B cell (primary cell): Measurements from ENCODE around the gene SLC25A48. TPM values are rescaled to one million over a fixed set of nuclear protein-coding genes. Genes with fewer than 3 reads are reported as not detected.

Experiments
- ATAC-seq: fragments of 200-7000 bp; cut with Tn5 transposase; one replicate; pipeline ENCODE4 v1.10.0; 2021; ENCODE audit warnings: low read depth, mild to moderate bottlenecking, moderate number of reproducible peaks, moderate library complexity
- CTCF ChIA-PET: fragments of 350-600 bp; sonication (Branson Sonifier 250); formaldehyde crosslinking; loops from one replicate; lab custom pipeline; 2021; ENCODE audit warnings: antibody characterized with exemption, inconsistent platforms; lab: Charles Lee
- POLR2A ChIA-PET: fragments of 350-600 bp; sonication (Branson Sonifier 250); formaldehyde crosslinking; loops from one replicate; lab custom pipeline; 2021; ENCODE audit warnings: antibody characterized with exemption; lab: Charles Lee
- DNase-seq: peaks from one replicate; pipeline ENCODE4 v3.0.0; 2013
- H2AFZ ChIP-seq: 2 replicates; pipeline ENCODE4 v1.6.1; 2012; ENCODE audit warnings: mild to moderate bottlenecking, low read depth, low read length; ENCODE audit not compliant: insufficient read depth, poor library complexity, severe bottlenecking
- H3K27ac ChIP-seq, 2 donors: 1 replicate in 1 of 2; 2 replicates in 1 of 2; pipeline ENCODE4 v1.5.1; 2012 to 2013; ENCODE audit warnings: low read length in 2 of 2, mild to moderate bottlenecking in 2 of 2, moderate library complexity in 1 of 2
- H3K27me3 ChIP-seq, 4 experiments: fragments of 200-600 bp in 1 of 4; sonication (generic) in 1 of 4; replicated peaks in 1 of 4; 1 replicate in 2 of 4; 2 replicates in 2 of 4; pipeline versions ENCODE4 v1.6.1 to v1.7.0; 2013 to 2016; ENCODE audit warnings: low read length in 3 of 4, mild to moderate bottlenecking in 2 of 4, mixed read lengths in 1 of 4, moderate library complexity in 1 of 4; ENCODE audit not compliant: insufficient read depth in 4 of 4, control insufficient read depth in 3 of 4; ENCODE audit errors: control extremely low read depth in 1 of 4
- H3K36me3 ChIP-seq, 2 experiments: replicated peaks in 1 of 2; 1 replicate in 1 of 2; 2 replicates in 1 of 2; pipeline versions ENCODE4 v1.6.1 to v1.7.1; 2013; ENCODE audit warnings: low read length in 1 of 2; ENCODE audit not compliant: insufficient read depth in 2 of 2, control insufficient read depth in 1 of 2; ENCODE audit errors: control extremely low read depth in 1 of 2, extremely low read depth in 1 of 2
- H3K4me1 ChIP-seq, 2 donors: fragments of 200-600 bp in 1 of 2; sonication (generic) in 1 of 2; 1 replicate in 1 of 2; 2 replicates in 1 of 2; pipeline versions ENCODE4 v1.5.1 to v1.6.1; 2013 to 2017; ENCODE audit warnings: low read length in 2 of 2; ENCODE audit not compliant: control insufficient read depth in 2 of 2, insufficient read depth in 2 of 2
- H3K4me2 ChIP-seq: replicated peaks from 2 replicates; pipeline ENCODE3; 2012; ENCODE audit warnings: mild to moderate bottlenecking, low read depth, low read length; ENCODE audit not compliant: poor library complexity, severe bottlenecking
- H3K4me3 ChIP-seq, 5 experiments: fragments of 200-600 bp in 1 of 5; sonication (generic) in 1 of 5; 1 replicate in 3 of 5; 2 replicates in 2 of 5; pipeline versions ENCODE4 v1.5.1 to v1.7.0; 2011 to 2016; ENCODE audit warnings: low read length in 4 of 5, mild to moderate bottlenecking in 4 of 5, low read depth in 2 of 5, control low read depth in 1 of 5, moderate library complexity in 1 of 5; ENCODE audit not compliant: insufficient read depth in 1 of 5; ENCODE audit errors: control extremely low read depth in 1 of 5, extremely low read depth in 1 of 5
- H3K79me2 ChIP-seq: fragments of 200-600 bp; sonication (generic); one replicate; pipeline ENCODE4 v1.6.0; 2016; ENCODE audit warnings: low read length; ENCODE audit not compliant: control insufficient read depth, insufficient read depth
- H3K9ac ChIP-seq: fragments of 200-600 bp; sonication (generic); 2 replicates; pipeline ENCODE4 v1.6.1; 2017; ENCODE audit warnings: mild to moderate bottlenecking, low read length, moderate library complexity
- H3K9me3 ChIP-seq, 3 donors: one replicate each; pipeline versions ENCODE4 v1.6.1 to v1.7.1; 2013; ENCODE audit warnings: low read length in 2 of 3; ENCODE audit not compliant: control insufficient read depth in 2 of 3, insufficient read depth in 1 of 3; ENCODE audit errors: control extremely low read depth in 1 of 3
- H4K20me1 ChIP-seq: 2 replicates; pipeline ENCODE4 v1.6.0; 2012; ENCODE audit warnings: mild to moderate bottlenecking, low read length; ENCODE audit not compliant: insufficient read depth, control insufficient read depth, poor library complexity, severe bottlenecking
- H3K27ac Mint-ChIP-seq: one replicate; pipeline ENCODE4 v1.8.0; 2021; ENCODE audit warnings: mixed read lengths
- H3K27me3 Mint-ChIP-seq: one replicate; pipeline ENCODE4 v1.8.0; 2021; ENCODE audit warnings: mixed read lengths
- H3K4me1 Mint-ChIP-seq: one replicate; pipeline ENCODE4 v1.8.0; 2021; ENCODE audit warnings: mixed read lengths
- H3K4me3 Mint-ChIP-seq: one replicate; pipeline ENCODE4 v1.8.0; 2021; ENCODE audit warnings: mixed read lengths
- H3K9me3 Mint-ChIP-seq: one replicate; pipeline ENCODE4 v1.8.0; 2022; ENCODE audit warnings: mixed read lengths; ENCODE audit not compliant: insufficient read depth
- CTCF ChIP-seq: fragments of 200-600 bp; IDR thresholded peaks from one replicate; pipeline ENCODE4 v1.8.0; 2022; ENCODE audit warnings: antibody characterized with exemption, mild to moderate bottlenecking
- EZH2 ChIP-seq: IDR thresholded peaks from 2 replicates; pipeline ENCODE4 v1.6.1; 2012; ENCODE audit warnings: borderline replicate concordance, low read depth, mild to moderate bottlenecking, moderate library complexity, low read length; ENCODE audit not compliant: insufficient read depth, poor library complexity, severe bottlenecking
- WGBS: methylation state at CpG from one replicate; pipeline ENCODE4 v1.1.5; 2013; ENCODE audit warnings: missing lambda C conversion rate; ENCODE audit not compliant: insufficient coverage; 5-methylcytosine and 5-hydroxymethylcytosine counted together
- intact Hi-C: fragments of 100-400 bp; cut with micrococcal nuclease; formaldehyde crosslinking; loops from one replicate; pipeline ENCODE4 v1.10.0; 2022
- polyA plus RNA-seq: library from polyadenylated mRNA; depleted of rRNA; stranded (reverse); fragments of >200 nt; gene quantifications from 2 replicates; pipeline ENCODE4 v1.2.3, GENCODE V29; 2012
- total RNA-seq, 2 donors: library from RNA; stranded (reverse); fragments of 120-200 nt in 1 of 2; gene quantifications; 1 replicate in 1 of 2; 2 replicates in 1 of 2; pipeline versions ENCODE4 v1.2.3 to v1.2.4, GENCODE V29; 2013 to 2022

SLC25A48 gene
- total and polyA plus RNA-seq, 2 donors (not counting 1 experiment from before 2014, with no cell fraction given), result not detected

- ChIA-PET POLR2A (no interaction called here), CTCF (interaction anchor here (1.8 kb wide), 1 partner anchor 12 kb away, joined by 4 read pairs; no protein-coding TSS in a partner anchor)
- H3K36me3 ChIP-seq, result no peaks in the 10 kb centered on the region
- H3K4me3 ChIP-seq, result no peak overlapping the region
- H3K27me3 ChIP-seq, result peaks cover 0 to 1% (median 0%) of the 10 kb centered on the region in 4 experiments
- Mint-ChIP-seq H3K4me1 (peaks cover 5% of the 10 kb centered on the region), H3K27me3 (peaks cover 26% of the 10 kb centered on the region), H3K9me3 (no peaks in the 10 kb centered on the region), H3K4me3 (no peak overlapping the region), H3K27ac (no peak overlapping the region)
- intact Hi-C loops, result no loop called here
- WGBS, result 85% methylated on average over 3 of the region's 3 CpGs
- no peaks in the 10 kb centered on the region for H3K9me3 ChIP-seq
- DNase-seq (no peak), ATAC-seq (no peak)
- no peaks in the 10 kb centered on the region for H4K20me1 ChIP-seq
- no peak overlapping the region for H3K9ac ChIP-seq
- H3K27ac ChIP-seq, result no peak overlapping the region
- no peak overlapping the region for H2AFZ ChIP-seq
- H3K79me2 ChIP-seq, result no peaks in the 10 kb centered on the region
- no peak overlapping the region for H3K4me2 ChIP-seq
- no peak for TF ChIP-seq CTCF
- no peak for TF ChIP-seq EZH2
- peaks cover 0 to 5% of the 10 kb centered on the region in 2 donors for H3K4me1 ChIP-seq
These were observed 48.6 kb downstream of the SLC25A48 start for GRCh38 chr5:135883026-135883425.

- ChIA-PET CTCF (no interaction called here), POLR2A (no interaction called here)
- Histone ChIP-seq H3K36me3 (no peaks in the 10 kb centered on the region), H3K27ac (no peak overlapping the region), H2AFZ (no peak overlapping the region), H3K79me2 (no peaks in the 10 kb centered on the region), H3K4me1 (peaks cover 0 to 5% of the 10 kb centered on the region in 2 donors), H3K9me3 (no peaks in the 10 kb centered on the region), H3K9ac (no peak overlapping the region), H4K20me1 (no peaks in the 10 kb centered on the region), H3K27me3 (no peaks in the 10 kb centered on the region), H3K4me2 (no peak overlapping the region), H3K4me3 (no peak overlapping the region)
- TF ChIP-seq CTCF (no peak), EZH2 (no peak)
- Mint-ChIP-seq H3K9me3 (no peaks in the 10 kb centered on the region), H3K4me3 (no peak overlapping the region), H3K27ac (no peak overlapping the region), H3K27me3 (peaks cover 26% of the 10 kb centered on the region), H3K4me1 (peaks cover 5% of the 10 kb centered on the region)
- intact Hi-C loops, result no loop called here
- ATAC-seq (no peak), DNase-seq (no peak)
- no CpG with 5 or more reads among the region's 4 CpGs for WGBS
These were observed 49.0 kb downstream of the SLC25A48 start for GRCh38 chr5:135883441-135883840.
